Activated CD8-positive, alpha-beta memory T cell treated with anti-CD3 and anti-CD28 coated beads for 24 hours (primary cell): Measurements from ENCODE around the gene IRAG1.

Experiments
- DNase-seq: peaks from one replicate; pipeline ENCODE4 v3.0.0-alpha.2; 2020

The IRAG1 gene

GRCh38 chr11:10693509-10694081 is at the start of gene IRAG1:
IRAG1 (minus strand) TSS chr11:10693755; CDS start chr11:10693602, 153 bp downstream.
- no peak for DNase-seq

- DNase-seq, result no peak
Measured at GRCh38 chr11:10742460-10743208, 49.1 kb upstream of the IRAG1 start.

- DNase-seq, result peak; percentile 97
Measured at GRCh38 chr11:10735481-10736475, 42.2 kb upstream of the IRAG1 start.

DNA sequence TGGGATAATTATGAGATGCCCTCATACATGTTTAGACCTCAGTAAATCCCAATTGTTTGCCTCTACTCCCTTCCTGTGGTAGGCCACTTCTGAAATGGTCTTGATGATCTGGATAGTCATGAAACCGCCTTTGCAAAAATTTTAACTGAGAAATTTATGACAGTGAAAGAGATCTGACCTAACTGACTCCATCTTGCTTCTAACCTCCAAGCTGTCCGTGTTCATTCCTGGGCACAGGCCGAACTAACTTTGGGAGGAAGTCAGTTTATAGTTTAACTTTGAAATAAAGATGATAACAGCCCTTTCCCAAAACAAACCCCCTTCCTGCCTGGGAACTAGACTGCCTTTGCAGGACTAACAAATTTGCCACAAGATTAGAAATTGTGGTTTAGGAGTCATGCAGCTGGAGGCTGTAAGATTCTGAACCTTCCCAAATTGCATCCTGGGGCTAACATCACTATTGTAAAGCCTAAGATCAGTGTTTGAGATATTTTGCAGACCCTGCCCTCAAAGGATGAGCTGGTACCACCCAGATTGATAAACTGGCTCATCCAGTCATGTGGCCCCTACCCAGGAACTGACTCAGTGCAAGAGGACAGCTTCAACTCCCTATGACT is 37.6 kb upstream of the IRAG1 start:
- DNase-seq, result no peak

DNA sequence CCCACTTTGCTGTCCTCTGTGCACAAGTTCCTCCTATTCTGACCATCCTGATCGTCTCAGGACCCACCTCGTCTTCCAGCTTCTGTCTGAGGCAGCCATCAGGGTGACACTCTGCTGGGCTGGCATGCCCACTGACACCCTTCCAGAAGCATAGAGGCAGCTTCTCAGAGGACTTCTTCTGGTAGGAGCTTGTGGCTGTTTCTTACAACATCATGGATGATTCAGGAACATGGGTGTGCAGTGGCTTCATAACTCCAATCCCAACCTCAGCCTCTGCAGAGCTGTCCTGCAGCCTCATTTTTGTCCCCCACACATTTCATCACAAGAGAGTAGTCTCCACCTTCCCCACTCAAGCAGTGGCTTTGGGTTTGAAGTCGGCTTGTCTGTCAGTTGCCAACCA is 36.6 kb upstream of the IRAG1 start:
- DNase-seq, result no peak

DNA sequence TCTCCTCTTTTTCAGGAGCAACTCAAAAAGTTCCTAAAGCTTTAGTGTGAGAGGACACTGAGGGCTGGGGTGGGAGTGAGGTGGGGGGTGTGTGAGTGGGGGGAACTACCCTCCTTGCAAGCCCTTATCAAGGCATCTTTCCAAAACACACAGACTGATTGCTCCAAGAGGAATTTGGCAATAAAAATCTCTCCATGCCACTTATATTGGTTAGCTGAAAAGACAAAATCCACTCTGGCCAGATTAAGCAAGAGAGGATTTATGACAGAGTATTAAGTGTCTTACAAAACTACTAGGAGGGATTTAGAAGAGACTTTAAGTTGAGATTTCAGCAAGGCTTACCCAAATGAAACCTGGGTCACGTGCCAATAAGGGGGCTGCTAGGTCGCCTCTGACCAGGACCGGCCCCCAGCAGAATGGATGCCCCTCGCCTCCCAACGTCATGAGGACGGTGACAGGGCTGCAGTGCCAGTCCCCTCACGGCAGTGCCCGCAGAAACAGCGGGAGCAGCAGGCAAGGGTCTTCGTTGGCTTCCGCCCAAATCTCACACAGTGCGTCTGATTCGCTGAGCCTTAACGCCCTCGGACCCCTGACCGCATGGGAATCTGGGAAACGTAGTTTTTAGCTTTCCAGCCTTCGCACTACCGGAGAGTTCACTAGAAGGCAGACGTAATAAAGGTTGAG is 35.4 kb upstream of the IRAG1 start:
- no peak for DNase-seq

GRCh38 chr11:10728154-10728553 is 34.6 kb upstream of the IRAG1 start:
- DNase-seq, result no peak

- no peak for DNase-seq
Measured at GRCh38 chr11:10727146-10727851, 33.7 kb upstream of the IRAG1 start.

GRCh38 chr11:10725907-10726253 is 32.3 kb upstream of the IRAG1 start:
- DNase-seq, result no peak

DNA sequence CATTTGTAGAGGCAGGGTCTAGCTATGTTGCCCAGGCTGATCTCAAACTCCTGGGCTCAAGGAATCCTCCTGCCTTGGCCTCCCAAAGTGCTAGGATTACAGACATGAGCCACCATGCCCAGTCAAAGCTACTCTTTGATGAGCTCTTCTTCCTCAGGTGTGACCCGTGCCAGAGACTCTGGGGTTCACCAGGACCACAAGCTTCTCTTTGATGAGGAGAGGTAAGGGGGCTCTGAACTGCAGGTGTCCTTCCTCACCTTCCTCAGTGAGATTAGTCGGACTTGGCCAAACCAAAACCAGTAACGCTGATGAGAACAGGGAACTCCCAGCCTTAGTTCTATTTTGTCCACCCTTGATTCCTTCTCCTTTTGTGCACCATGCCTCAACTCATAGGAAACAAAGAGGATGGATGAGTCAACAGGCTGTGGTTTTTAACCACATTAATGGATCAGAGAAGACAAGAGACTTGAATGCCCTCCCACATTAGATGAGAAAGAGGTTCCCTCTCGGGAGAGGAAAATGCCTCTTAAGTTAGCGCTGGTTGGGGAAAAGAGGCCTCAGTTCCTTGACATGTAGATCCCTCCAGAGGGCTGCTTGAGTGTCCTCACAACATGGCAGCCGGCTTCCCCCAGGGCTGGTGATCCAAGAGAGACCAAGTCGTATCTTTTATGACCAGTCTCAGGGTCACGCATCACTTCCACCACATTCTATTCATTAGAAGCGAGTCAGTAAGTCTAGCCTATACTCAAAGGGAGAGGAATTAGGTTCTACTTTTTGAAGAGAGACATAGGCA is 31.8 kb upstream of the IRAG1 start:
- peak; percentile 72 for DNase-seq

DNA sequence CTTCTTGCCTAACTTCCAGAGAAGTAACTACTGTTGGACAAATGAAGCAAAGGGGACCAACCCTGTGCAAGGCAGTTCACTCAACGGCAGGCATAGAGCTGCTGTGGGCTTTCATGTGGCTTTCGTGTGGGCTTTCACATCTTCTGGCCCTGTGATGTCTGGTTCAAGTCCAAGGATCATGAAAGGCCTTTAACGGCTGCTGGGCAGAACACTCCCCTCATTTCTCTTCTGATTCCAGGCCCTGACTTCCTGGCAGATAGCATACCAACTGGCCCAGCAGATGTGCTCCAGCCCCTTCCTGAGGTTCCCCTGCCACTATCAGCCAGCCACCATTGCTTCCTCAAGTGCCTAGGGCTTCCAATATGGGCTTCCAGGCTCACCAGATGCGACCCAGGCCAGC is 28.8 kb upstream of the IRAG1 start:
- DNase-seq, result no peak

GRCh38 chr11:10720881-10721376 is 27.4 kb upstream of the IRAG1 start:
- no peak for DNase-seq

DNA sequence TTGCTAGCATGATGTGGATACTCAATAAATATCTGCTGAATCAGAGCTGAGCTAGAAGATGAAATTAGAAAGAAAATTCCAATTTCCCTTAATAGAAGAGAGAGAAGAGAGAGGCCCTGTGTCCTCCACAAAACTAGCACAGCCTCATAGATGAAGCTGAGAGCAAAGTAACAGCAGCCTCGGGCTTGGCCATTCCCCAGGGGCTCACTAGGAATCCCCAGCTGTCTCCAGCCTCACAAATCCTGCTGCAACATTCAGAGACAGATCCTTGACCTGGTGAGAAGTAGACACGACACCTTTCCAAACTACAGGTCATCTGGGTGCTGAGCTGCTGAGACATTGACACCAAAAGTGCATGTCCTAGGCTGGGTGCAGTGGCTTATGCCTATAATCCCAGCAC is 26.1 kb upstream of the IRAG1 start:
- DNase-seq, result no peak

GRCh38 chr11:10716543-10717259 is 23.1 kb upstream of the IRAG1 start:
- no peak for DNase-seq

GRCh38 chr11:10716122-10716521 is 22.6 kb upstream of the IRAG1 start:
- no peak for DNase-seq

DNA sequence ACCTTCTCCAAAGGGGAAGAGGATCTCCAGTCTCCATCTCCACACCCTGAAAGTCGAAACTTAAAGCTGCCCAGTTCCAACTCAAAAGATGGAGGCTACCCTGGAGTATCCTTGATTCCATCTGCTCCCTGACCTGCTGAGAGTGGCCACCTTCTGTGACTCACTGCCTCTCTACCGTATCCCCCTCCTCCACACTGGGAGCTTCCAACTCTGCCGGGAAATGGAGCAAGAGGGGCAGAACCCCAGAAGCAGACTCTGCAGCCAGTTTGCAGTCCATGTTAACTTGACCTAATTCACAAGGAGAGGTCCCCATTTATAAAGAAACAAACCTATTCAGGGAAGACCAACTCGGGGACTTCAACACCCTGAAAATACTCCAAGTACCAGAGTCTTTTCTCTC is 22.0 kb upstream of the IRAG1 start:
- no peak for DNase-seq

DNA sequence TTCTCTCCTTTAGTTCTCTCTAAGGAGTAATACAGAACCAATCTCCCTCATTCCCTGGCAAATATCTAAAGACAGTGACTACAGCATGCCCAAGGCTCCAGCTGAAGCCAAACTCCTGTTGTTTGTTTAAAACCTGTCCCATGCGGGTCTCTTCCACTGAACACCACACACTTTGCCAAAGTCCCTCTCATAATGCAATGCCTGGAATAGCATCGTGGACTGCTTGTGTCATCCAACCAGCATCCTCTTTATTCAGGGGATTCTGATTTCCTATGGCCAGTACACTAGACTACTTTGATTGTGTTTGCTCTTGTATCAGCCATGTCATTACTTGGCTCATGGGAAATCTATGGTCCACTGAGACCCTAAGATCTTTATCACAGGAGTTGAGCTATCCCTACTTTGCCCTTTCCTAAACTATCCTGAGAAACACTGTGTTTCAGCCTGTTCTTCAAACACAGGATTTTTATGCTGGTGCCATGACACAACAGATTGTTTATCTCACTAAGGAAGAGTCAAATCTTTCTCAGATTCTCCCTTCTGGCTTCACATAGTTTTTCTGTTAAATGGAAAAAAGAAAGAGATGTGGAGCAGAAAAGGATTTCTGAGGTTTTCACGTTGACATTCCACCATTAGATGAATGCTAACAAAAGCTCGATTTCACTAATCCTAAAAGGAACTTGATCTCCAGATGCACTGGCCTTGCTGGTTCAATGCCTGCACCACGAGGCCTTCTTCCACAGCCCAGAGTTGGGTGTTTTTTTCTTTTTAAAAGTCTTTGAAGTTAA is 15.9 kb upstream of the IRAG1 start:
- DNase-seq, result no peak

DNA sequence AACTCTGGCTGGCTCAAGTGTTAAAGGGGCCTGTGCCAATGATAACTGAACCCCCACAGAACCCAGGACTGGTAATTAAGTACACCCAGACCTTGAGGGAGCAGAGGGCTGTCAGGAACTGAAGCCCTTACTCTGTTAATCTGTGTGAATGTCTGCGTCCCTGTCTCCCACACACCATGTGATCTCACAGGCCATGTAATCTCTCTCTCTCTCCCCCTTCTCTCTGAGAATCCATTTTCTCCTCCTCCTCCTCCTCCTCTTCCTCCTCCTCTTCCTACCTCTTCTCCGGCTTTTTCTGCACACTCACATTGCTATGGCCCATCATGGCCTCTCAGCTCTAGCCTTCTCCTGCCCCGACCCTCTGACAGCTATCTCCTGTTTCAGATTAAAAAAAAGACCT is 14.6 kb upstream of the IRAG1 start:
- no peak for DNase-seq

DNA sequence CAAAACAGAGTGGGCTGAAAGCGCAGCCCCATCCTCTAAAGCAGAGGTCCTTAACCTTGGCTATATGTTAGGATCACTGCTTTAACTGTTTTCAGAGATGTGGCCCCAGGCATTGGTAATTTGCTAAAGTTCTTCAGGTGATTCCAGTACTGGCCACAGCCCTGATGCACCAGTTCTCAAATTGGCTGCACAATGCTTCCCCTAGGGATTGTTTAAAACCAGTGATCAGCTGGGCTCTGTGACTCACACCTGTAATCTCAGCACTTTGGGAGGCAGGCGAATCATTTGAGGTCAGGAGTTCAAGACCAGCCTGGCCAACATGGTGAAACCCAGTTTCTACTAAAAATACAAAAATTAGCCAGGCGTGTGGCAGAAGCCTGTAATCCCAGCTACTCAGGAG is 8.4 kb upstream of the IRAG1 start:
- no peak for DNase-seq
